UCSD-AML1 (cell line): ENCODE results near the gene IL20.
"Not testable (repeated sequence)": the region's sequence is repeated elsewhere in the genome, so short reads cannot be mapped to it uniquely, and the experiment has no call there.

Experiments used
- DNase-seq: peaks from one replicate; lab custom pipeline; 2025; ENCODE audit not compliant: unreplicated experiment; lab: John Stamatoyannopoulos, UW

The IL20 gene

DNA sequence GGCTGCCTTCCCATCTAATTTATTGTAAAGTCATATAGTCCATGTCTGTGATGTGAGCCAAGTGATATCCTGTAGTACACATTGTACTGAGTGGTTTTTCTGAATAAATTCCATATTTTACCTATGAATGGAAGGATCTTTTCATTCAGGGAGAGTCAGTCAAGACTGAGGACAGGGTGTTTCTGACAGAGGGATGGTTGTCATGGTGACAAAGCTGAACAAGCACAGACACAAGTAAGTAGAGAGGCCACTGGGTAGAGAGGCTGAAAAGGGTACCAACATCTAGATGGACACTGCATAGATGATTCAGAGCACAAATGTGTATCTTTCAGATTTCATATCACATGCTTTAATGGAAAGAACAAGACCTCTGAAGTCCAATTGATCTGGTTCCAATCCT lies 22.6 kb upstream of the IL20 start:
- DNase-seq: no peak

DNA sequence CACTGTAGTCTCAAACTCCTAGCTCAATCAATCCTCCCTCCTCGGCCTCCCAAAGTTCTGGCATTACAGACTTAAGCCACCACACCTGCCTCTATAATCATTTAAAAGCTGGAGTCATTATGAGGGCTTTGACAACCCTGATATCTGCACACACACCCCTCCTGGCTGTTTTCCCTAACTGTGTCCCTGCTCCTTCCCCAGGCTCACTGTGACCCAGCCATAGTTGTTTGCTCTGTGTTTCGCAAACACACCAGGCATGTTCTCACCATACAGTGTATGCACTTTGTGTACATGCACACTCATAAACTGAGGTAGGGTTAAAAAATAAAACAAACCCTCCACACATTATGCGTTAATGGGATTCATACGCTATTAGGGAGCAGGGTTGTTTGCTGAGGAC lies 21.8 kb upstream of the IL20 start:
- no peak for DNase-seq

DNA sequence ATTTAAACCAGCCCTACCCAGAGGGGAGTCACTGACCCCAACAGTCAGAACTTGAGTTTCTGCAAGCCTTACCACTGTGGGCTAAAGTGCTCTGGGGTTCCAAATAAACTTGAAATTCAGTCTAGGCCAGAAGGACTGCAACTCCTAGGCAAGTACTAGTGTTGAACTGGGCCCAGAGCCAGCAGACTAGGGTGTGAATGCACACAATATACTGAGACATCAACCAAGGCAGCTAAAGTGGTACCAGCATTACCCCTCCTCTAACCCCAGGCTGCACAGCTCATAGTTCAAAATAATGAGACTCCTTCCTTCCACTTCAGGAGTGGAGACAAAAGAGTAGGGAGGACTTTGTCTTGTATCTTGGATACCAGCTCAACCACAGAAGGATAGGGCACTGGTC lies 18.9 kb upstream of the IL20 start:
- DNase-seq: no peak

DNA sequence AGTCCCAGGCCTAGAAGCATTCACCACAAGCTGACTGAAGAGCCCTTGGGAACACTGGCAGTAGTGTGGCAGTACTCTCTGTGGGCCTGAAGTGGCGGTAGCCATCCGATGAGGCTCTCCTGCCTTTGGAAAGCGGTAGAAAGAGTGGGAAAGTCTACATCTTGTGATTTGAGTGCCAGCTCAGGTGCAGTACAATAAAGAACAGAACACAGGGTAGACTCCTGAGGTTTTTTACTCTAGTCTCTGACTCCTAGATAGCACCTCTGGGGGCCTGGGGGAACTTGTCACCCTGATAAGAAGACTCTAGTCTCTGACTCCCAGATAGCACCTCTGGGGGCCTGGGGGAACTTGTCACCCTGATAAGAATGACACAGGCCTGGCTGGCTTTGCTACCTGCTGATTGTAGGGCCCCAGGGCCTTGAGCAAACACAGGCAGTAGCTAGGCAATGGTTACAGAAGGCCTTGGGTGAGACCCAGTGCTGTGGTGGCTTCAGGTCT lies 18.0 kb upstream of the IL20 start:
- no peak for DNase-seq

DNA sequence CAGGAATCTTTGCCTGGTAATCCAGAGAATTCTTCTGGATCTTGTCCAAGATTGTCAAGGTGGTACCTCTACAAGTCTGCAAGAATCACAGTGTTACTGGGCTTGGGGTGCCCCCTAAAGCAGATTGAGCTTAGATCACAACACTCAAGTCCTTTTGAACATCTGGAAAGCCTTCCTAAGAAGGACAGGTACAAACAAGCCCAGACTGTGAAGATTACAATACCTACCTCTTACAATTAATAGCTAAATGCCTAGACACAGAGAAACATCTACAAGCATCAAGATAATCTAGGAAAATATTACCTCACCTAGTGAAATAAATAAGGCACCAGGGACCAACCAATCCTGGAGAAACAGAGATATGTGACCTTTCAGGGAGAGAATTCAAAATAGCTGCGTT lies 17.5 kb upstream of the IL20 start:
- no peak for DNase-seq

DNA sequence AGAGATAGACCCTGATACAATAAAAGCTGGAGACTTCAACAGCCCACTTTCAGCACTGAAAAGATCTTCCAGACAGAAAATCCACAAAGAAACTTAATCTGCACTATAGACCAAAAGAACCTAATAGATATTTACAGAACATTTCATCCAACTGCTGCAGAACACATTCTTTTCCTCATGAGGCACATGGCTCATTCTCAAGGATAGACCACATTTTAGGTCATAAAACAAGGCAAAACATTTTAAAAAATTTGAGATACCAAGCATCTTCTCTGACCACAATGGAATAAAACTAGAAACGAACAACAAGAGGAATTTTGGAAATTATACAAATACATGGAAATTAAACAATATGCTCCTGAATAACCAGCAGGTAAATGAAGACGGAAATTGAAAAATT lies 15.0 kb upstream of the IL20 start:
- DNase-seq: no peak

DNA sequence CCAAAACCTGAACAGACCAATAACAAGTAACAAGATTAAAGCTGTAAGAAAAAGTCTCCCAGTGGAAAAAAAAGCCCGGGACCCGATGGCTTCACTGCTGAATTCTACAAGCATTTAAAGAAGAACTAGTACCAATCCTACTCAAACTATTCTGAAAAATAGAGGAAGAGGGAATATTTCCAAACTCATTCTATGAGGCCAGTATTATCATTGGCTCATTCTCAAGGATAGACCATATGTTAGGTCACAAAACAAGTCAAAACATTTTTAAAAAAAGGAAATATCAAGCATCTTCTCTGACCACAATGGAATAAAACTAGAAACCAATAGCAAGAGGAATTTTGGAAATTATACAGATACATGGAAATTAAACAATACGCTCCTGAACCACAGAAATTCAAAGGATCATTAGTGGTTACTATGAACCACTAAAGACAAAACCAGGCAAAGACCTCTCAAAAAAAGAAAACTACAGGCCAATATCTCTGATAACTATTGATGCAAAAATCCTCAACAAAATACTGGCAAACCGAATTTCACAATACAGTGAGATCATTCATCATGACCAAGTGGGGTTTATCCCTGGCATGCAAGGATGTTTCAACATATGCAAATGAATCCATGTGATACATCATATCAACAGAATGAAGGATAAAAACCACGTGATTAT lies 13.9 kb upstream of the IL20 start:
- DNase-seq: no peak

DNA sequence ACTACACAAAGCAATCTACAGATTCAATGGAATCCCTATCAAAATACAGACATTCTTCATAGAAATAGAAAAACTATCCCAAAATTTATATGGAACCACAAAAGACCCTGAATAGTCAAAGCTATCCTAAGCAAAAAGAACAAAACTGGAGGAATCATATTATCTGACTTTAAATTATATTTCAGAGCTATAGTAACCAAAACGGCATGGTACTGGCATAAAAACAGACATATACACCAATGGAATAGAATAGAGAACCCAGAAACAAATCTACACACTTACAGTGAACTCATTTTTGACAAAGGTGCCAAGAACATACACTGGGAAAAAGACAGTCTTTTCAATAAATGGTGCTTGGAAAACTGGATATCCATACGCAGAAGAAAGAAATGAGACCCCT lies 12.8 kb upstream of the IL20 start:
- not testable (repeated sequence) for DNase-seq

DNA sequence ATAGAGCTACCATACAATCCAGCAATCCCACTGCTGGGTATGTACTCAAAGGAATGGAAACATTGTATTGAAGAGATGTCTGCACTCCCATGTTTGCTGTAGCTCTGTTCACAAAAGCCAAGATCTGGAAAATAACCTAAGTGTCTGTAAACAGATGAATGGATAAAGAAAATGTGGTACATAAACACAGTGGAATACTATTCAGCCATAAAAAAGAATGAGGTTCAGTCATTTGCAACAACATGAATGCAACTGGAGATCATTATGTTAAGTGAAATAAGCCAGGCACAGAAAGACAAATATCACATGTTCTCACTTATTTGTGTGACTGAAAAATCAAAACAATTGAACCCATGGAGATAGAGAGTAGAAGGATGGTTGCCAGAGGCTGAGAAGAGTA lies 11.7 kb upstream of the IL20 start:
- DNase-seq: not testable (repeated sequence)

DNA sequence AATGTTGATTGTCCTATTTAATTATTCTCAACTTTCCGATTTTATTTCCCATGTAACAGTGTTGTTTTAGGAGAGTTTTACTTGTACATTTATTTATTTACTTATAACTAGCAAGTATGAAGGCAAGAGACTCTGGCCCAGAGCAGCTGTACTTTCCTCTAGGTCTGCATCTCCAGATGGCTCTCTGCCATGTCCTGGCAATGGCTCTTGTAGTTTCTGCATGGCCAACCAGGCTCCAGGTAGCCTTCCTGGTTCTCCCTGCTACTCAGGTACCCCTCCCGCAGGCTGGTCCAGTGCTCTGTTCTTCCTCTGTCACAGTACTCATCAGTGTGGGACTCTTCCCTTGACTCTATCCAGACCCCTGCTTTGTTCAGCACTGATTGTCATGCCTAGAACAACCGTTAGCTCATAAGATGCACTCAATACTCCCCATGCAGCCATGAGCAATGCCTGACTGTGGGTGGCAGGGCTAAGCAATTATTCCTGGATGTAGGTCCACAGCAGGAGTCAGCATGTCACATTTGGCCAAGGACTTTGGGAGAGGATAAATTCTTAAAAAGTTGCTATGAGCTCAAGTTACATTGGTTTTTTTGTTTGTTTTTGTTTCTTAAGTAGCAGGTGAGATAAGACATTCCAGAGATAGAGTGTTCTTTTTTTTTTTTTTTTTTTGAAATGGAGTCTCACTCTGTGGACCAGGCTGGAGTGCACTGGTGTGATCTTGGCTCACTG lies 10.9 kb upstream of the IL20 start:
- no peak for DNase-seq

DNA sequence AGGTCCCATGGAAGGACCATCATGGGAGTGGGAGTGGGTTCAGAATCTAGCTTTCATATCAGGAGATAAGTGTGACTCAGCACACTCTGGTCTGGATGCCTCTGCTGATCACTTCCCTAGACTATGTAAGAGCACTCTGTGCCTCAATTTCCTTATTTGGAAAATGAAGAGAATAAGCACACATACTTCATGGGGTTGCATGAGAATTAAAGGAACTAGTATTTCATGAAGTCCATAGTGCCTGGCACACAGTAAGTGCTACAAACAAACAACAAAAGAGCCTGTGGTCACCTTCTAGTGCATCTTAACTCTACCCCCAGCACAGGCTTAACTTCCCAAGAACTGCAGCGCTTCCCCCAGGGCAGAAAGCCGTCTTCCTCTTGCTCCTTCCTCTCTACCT lies 9.6 kb upstream of the IL20 start:
- no peak for DNase-seq

DNA sequence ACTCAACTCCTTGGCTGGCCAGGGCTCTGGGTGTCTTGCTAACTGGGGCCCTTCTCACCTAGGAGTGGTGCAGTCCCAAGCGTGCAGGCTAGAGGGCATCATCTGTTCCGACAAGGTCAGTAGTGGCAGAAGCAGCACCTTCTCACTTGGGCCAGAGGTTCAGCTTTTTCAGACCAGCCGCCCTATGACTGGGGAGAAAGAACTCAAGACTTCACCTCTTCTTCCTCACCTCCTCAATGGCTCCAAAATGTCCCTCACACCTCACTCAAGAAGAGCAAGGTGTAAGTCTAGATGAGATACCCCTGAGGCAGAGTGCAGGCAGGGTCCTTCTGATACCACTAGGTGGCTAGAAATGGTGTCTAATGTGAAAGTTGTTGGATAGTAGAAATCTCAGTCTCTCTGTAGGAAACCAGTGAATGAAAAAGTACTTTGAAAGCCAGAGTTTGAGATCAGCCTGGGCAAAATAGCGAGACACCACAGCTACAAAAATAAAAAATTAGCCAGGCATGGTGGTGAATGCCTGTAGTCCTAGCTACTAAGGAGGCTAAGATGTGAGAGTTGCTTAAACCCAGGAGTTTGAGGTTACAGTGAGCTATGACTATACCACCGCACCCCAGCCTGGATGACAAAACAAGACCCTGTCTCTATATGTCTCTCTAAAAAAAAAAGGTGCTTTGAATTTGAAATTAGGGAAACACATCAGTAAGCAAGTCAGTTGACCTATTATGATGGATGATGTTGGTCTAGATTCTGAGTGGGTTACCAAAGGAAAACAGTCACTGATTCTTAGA lies 8.6 kb upstream of the IL20 start:
- DNase-seq: no peak

DNA sequence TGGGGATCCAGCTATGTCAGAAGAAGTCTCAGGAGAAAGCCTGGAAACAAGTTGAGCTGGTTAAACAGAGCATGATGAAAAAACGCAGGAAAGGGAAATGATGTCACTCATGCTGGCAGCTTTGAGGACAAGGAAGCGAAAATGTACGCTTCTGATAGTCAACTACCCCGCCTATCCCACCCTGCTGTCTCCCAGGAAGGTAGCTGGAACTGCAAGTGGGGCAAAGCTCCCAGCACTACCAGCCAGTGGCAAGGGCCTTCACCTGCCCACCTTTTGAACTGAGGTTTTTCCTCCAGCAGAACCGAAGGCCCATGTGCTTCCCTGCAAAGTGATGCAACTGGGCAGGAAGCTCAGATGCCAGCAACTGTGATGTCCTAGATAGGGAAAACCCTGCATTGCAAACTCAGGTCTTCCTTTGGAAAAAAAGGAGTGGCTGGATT lies 6.3 kb upstream of the IL20 start:
- peak; percentile 45 for DNase-seq

DNA sequence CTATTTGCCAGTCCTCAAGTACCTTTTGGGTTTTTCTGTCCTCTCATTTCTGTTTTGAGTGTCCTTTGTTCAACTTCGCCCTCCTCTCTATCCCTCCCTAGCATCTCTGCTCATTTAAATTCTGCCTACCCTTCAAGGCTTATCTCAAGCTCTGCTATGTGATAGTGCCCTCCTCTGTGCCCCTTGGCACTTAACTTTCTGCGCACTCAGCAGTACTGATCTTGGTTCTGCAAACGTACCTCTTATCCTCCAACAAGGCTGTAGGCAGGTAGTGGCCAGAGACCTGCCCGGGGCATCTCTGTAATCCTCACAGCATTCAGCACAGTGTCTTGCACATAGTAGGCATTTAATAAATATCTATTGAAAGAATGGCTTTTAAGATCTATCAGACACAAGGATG lies 5.3 kb upstream of the IL20 start:
- no peak for DNase-seq

DNA sequence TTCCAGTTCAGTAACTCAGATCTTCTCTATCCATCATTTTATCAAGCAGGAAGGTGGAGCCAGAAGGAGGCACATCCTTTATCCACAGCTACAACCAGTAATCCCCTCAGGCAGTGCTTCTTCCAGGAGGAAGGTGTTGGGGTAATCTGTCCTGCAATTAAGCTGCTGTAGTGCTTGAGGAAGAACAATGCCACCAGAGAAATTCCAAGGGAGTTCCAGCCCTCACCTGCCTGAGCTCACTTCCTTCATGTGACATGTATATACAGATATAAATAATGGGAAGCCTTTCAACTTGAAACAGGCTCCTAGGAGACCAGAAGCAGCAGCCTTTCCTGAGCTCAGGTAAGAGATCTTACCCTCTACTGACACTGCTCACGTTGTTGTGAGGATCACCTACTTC lies 2.2 kb upstream of the IL20 start:
- DNase-seq: no peak

DNA sequence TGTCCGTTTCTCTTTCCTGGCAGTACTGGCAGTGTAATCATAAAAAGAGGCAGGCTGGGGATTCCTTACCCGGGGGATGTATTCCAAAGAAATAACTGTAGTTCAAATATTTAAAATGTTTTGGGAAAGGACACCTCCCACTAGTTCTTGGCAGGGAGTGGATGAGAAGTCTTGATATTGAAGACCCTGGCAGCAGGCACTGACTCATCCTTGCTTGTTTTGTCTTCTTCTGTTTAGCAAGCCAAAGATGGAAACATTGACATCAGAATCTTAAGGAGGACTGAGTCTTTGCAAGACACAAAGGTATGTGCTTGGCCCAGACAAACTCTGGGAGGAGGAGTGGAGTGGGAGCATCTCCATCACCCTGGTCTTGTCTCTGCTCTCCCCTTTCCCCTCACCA lies 639 bp downstream of the IL20 start:
- DNase-seq: no peak

DNA sequence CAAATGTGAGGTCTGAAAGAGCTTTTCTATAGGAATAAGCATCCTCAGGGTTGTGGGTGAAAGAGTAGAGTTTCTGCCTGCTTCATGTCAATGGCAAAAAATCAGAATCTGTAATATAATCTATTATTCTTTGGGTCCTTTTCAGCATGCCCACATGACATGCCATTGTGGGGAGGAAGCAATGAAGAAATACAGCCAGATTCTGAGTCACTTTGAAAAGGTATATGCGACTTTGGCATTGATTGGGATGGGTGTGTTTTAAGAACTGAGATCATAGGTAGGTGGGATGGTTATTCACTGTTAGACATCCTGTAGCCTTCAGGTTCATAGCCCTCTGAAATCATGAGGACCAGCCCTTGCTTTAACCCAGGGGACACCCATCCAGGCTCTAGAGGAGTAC lies 1.8 kb downstream of the IL20 start:
- no peak for DNase-seq

DNA sequence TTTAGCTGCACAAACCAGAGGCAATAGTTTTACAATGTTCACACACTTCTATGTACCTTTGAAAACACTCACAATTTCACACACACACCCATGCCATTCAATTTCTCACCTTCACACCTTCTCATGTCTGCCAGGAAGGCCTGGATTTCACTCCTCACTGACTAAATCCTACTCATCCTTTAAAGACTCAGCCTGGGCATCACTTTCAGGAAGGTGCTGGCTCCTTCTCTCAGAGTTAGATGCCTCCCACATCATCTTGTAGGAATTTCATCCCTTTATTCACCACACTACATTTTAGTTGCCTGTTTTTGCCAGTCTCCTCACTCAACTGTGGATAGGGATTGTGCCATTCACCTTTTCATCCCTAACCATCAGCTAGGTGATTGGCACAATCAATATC lies 2.3 kb downstream of the IL20 start:
- no peak for DNase-seq

DNA sequence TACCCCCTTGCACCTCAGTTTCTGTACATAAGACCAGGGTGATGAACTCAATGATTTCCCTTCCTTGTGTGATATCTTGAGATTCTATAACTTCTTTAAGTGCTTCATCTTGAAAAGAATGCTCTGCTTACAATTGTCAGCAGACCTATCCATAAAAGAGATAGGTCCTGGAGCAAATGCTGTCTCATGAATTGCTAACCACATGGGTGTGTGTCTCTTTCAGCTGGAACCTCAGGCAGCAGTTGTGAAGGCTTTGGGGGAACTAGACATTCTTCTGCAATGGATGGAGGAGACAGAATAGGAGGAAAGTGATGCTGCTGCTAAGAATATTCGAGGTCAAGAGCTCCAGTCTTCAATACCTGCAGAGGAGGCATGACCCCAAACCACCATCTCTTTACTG lies 2.8 kb downstream of the IL20 start:
- no peak for DNase-seq

DNA sequence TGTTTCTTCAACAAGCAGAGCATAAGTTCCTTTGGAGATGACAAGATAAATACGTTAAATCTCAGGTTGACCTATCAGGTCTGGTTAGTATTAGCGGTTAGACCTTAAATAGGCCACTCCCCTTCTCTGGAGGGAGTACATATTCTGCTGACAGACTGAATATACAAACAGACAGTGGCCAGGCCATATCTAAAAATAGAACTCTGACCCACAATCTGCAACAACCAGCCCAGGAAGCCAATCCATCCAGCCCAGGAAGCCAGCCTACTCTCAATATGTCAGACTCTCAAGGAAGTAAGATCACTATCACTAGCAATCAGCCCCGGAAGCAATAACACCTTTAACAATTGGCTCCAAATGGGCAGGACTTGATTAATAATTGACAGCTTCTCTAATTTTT lies 6.7 kb downstream of the IL20 start:
- DNase-seq: no peak

DNA sequence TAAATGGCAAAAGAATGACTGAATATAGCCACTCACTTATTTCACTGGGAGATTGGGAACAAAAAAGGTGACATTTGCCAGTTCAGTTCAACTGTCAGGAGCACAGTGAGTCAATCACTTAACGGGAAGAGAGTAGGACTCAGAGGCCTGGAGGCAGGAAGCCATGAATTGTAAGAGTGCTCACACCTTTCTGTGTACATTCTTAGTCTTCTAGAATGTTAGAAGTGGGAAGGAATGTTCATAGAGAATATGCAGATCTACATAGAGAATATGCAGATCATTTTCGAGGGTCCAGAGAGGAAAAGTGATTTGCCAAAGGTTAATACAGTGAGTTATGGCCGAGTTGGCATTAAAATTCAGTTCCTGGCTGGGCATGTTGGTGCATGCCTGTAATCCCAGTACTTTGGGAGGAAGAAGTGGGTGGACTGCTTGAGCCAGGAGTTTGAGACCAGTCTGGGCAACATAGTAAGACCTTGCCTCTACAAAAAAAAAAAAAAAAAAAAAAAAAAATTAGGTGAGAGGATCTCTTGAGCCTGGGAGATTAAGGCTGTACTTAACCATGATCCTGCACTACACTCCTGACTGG lies 8.3 kb downstream of the IL20 start:
- DNase-seq: no peak
